Measurements from ENCODE around the gene FCAMR.
"Not testable (repeated sequence)": the region's sequence is repeated elsewhere in the genome, so short reads cannot be mapped to it uniquely, and the experiment has no call there.

FCAMR gene

DNA sequence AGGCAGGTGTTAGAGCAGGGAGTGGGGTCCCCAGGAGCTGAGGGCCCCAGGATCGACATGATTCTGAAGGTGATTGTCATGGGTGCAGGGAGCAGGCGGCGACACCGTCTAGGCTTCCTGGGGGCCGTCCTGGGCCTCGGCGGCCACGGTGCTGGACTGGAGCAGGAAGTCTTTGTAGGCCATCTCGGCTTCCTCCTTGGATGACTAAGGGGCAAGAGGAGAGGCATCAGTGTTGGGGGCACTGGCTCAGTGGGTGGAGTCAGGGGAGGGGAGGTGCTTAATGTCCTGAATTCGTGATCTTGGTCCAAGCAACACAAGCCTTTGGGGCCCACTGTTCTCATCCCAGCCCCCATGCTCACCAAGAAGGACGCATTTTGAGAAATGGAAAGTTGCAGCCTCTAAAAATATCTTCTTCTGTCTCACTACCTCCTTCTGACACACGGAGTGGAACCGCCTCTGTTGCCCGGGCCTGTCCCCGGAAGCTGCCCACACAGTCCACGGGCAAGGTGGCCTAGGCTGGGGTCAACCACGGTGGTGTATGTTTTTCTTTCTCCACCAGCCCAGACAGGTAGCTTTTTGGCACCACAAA, 40.0 kb downstream of the FCAMR start:
- no peak for DNase-seq

DNA sequence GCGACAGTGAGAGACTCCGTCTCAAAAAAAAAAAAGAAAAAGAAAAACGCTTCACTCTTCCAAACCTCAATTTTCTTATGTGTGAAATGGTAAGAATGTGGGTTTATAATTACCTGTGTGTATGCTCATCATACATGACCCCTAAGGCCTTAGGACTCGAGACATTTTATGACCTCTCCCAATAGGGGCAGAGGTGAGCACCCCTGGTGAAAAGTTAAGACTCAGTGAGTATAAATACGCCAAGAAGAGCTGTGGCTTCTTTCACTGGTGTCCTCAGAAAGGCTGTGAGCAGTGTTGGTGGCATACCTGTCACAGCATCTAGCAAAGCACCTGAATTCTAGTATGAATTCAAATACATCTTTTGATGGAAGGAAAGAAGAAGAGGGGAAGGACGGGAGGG, 40.7 kb downstream of the FCAMR start:
- no peak for DNase-seq

DNA sequence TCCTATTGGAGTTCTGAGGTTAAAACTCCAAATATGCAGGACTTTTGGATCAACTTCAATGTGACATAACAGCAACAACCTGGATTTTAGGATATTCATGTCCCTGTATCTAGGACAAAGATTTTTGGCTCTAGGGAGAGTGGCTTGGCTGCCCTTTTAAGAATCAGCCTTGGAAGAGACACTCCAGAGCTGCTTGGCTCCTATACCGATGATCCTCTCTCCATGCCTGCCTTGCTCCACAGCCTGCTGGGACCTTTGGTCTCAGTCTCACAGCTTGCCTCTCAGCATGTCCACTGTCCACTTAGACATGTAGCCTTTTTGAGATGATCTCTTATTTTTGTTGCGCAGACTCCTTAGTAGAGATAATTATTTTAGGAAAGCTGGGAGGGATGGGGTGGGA, 44.0 kb downstream of the FCAMR start:
- DNase-seq, result no peak

DNA sequence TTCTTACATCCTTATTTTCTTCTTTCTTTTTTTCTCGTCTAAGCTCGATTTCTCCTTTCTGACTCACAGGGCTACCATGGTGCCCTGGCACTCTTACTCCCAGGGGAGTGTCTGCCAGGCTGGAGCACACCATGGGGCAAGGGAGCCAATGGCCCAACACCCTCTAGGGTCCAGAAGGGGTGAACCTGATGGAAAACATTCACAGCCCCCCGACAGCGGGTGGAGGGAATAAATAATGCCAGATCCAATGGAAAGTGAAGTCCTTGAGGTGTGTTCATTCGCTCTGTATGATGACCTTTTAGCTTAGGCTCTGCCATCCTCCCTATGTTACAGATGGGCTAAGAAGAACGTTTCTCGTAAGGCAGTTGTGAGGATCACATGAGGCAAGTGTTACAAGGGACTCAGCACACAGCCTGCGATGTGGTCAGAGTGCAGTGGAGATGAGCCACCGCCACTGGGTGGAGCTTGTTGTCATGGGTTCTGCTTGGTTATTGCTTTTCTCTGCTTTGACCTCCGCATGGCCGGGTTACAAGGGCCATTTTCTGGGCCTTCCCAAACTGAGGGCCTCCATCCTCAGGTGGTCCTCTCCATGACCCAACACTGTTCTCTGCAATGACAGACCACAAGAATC, 45.0 kb downstream of the FCAMR start:
- DNase-seq, result no peak

DNA sequence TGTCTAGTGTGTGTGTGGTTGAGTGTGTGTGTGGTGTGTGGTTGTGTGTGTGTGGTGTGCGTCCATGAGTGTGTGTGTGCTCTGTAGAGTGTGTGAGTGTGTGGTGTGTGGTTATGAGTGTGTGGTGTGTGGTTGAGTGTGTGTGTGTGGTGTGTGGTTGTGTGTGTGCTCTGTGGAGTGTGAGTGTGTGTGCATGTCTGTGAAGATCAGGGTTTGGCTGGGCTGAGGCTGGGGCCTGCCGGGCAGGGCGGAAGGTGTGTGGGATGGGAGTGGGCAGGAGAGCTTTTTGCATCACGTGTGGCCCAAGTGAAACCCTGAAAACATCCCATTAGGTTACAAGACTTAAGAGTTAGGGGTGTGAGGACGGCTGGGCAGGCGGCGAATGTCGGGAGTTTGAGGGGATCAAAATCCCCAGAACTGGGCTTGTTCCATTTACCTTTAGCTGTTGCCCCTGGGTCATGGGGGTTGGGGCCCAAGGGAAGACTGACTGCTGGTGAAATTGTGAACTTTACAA, 45.6 kb downstream of the FCAMR start:
- DNase-seq, result no peak

DNA sequence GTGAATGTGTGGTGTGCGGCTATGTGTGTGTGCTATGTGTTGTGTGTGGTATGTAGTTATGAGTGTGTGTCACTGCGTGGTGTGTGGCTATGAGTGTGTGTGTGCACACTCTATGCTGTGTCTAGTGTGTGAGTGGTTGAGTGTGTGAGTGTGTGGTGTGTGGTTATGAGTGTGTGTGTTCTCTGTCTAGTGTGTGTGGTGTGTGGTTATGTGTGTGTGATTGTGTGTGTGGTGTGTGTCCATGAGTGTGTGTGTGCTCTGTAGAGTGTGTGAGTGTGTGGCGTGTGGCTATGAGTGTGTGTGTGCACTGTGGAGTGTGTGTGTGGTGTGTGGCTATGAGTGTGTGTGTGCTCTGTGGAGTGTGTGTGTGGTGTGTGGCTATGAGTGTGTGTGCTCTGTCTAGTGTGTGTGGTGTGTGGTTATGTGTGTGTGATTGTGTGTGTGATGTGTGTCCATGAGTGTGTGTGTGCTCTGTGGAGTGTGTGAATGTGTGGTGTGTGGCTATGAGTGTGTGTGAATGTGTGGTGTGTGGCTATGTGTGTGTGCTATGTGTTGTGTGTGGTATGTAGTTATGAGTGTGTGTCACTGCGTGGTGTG, 46.2 kb downstream of the FCAMR start:
- not testable (repeated sequence) for DNase-seq

DNA sequence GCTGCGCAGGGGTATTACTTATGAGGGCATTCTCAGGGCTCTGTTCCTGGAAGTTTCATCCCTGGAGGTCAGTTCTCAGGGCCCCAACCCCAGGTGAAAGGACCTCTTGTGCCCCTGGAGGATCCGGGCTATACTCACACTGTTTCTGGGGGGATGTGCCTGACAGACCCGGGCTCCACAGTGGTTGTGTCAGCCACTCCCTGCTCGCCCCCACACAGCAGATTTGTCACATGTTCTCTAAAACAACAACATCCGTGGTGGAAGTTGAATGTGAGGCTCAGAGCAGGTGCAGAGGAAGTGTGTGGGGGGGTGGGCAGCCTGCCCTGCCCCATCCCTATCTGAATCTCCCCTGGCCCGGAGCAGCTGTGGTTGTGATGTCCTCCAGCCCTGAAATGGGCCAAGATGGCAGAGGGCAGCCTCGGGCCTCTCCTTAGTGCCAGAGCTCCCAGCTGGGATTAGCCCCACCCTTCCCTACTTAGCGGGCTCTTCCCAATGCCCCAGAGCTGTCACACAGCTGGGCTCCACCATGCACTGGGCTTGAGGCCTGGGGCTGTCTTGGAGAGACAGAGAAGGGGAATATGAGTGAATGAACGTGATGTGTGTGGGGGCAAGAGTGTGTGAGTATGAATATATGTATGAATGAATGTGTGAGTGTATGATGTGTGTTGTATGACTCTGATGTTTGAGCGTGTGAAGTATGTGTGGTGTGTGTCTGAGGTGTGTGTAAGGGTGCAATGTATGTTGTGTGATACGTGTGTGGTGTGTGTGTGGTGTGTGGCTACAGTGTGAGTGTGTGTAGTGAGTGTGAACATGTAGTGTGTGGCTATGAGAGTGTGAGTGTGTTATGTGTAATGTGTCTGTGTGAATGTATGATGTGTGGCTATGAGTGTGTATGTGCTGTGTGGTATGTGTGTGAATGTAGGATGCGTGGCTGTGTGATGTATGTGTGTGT, 47.0 kb downstream of the FCAMR start:
- DNase-seq, result peak; percentile 48

DNA sequence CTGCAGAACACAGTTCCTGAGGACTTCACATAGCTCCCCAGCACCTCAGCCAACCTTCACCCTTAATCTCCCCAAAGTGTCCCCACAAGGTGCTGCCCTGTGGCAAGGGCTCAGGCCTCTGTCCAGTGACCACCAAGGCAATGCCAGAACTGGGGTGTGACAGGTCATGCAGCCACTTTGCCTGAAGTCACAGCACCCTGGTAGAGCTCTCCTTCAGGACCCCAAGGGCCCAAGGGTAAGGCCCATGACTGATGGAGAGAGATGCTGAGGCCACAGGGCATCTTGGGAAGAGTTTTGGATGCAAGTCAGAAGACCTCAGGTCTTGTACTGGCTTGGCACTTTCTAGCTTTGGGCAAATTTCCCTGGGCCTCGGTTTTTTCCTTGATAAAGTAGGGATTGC, 47.7 kb downstream of the FCAMR start:
- DNase-seq, result no peak

DNA sequence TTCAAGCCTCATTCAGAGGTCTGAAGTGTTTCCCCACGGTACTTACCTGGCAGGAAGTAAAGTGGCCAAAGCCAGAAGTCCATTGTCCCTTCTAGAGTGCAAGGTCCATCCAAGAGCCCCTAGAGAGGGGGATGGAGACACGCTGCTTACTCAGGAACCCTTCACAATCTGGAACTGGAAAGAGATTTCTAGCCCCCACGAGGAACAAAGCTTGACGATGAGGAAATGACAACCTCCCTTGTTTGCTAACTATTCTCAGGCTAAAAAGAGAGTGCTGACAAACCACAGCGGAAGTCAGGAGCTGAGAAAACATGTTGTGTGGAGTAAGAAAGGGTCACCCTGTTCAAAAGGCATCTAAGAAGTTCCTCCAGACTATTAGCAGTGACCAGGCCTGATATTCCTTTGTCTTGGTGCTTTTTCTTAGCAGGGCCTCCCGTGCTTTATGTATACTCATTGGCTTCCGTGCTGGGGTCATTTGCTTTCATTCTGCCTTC, 48.4 kb downstream of the FCAMR start, which contains the start of gene FCMR:
TSS of gene FCMR (minus strand) at position 170 of the 494 bp plus-strand sequence. CDS start at position 83, 87 bp downstream.
- no peak for DNase-seq

DNA sequence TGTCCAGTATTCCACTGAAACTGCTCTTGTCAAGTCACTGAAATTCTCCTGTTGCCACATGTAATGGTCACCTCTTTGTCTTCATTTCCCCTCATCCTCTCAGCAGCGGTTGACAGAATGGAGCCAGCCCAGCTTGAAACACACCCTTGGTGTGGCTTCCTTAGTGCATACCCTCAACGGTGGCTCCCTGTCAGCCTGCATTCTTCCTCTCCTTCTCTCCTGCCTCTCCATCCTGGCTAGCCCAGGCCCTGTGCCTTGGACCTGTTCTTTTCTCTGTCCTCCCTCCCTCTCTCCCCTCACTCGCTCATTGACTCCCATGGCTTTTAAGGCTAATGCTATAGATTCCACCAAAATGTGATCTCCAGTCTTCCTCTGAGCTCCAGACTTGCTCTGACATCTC, 52.2 kb downstream of the FCAMR start:
- no peak for DNase-seq

DNA sequence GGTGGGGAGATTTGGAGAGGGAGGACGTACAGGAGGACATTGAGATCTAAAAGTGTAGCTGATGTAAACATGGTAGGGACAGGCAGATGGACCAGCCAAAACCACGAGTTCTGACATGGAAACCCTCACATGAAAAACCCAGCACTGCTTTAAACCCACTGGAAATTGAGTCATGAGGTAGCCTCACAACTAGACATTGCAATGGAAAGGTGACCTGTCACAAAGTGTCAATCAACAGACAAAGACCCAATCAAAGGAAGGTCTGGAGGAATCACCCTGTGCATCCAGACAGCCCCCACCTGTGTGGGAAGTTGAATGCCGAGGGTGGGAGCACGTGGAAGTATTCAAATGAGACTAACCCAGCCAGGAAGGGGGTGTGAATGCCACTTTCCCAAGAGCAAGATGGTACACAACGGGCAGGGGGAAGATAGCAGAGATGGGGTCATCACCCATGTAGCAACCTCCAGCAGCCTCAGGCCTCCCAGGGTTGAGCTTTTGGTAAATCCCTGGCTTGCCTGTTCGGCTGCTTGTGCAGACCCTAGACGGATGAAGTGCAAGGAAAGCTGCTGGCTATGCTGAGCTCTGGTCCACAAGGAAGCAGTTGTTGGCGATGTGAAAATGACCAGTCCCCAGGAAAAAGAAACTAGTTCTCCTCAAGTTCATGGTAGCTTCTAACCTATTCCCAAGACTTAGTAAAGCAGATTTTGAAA, 54.1 kb downstream of the FCAMR start:
- DNase-seq, result no peak

DNA sequence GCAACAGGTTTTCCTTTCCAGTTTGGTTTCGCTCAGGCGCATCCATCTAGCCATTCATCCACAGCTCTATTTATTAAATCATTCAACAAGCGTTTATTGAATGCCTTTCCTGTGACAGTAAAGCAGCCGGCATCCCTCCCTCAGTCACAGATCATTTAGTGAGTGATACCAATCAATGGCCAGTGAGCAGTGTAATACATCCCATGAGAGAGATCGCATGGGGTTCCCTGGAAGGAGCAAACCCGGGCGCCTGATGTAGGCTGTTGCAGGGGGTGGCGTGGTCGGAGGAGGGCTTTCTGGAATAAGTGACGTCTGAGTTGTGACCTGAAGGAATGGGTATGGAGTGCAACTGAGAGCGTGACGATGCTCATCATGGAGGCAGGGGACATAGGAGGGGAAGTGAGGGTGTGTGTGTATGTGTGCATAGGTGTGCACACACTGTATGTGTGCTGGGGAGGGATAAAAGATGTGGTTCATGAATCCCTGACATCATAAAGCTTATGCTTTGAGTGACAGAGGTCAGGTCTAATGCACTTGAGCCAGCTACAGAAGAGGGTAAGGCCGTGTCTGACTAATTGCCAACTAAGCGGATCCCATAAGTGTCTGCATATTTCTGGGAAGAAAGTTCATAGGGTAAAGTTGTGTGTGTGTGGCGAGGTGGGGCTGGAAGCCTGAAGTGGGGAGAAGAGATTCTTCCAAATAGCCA, 55.1 kb downstream of the FCAMR start:
- DNase-seq, result no peak

DNA sequence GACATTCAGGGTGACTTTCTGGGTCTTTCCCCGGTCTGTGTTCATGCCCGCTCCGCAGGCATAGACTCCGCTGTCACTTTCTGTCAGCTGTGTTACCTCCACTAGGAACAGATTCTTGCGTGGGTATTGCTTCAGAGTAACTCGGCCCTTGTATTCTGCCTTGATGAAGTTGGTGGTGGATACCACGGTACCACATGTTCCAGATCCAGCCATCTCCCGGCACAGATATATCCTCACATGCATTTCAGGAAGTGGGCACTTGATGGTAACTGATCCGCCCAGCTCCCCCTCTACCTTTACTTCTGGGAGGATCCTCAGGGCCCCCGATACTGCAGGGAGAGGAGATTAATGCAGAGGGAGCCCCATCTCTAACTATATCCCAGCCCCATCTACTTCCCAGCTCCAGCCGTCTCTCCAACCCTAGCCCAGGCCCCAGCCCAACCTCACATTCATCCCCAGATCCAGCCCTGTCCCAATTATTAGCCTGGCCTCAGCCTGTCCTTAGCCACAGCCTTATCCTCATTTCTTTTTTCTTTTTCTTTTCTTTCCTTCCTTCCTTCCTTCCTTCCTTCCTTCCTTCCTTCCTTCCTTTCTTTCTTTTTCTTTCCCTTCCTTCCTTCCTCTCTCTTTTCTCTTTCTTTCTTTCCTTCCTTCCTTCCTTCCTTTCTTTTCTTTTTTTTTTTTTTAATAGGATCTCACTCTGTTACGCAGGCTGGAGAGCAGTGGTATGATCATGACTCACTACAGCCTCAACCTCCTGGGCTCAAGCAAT, 56.3 kb downstream of the FCAMR start:
- DNase-seq, result no peak

DNA sequence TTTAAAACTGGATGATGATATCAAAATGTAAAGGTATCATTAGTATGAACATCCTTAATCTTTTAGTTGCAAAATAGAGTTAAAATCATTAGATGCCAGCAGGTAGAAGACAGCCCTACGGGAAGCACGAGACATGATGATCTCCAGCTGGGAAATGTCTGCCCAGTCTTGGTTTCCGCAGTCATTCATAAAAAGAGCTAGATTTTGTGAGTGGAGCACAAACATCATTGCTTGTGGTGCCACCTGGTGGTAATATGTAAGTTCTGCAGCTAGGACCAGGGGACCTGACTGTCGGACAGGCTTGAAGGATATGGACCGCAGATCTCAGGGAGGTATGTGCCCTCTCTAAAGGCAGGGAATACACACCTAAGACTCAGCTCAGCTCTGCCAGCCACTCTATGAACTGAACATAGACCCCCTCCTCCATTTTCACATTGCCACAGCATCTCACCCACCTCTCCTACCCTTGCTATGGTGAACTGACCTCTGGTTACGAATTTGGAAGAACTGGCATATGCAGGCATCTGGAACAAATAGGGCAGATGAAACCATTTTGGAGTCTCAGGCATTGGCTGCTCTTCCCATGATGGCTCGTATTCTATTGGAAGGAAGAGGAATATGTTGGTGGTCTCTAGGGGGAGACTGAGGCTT, 57.7 kb downstream of the FCAMR start:
- DNase-seq, result peak; percentile 41

DNA sequence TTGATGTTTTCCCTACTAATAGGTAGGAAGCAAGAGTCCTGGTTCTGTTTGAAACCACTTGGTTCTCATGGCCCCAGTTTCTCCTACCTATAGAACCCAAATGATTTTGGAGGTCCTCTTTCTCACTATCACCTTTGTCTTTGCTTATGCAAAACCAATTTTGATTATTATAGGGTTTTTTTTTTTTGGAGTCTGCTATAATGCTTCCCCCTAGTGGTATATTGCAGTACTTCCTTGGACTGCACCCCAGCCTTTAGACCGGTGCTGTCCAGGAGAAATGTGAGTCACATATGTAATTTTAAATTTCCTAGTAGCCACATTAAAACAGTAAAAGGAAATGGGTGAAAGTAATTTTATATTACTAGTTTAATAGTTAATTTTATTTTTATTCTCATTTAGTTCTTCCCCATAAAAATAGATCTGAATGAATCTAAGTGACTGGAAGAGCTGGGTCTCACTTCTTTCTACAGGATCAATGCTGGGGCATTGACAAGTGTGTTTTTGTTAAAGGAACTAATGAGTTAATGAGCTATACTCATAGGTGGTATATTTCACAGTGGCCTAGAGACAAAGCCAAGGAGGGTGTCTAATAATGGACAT, 59.1 kb downstream of the FCAMR start:
- DNase-seq, result no peak

DNA sequence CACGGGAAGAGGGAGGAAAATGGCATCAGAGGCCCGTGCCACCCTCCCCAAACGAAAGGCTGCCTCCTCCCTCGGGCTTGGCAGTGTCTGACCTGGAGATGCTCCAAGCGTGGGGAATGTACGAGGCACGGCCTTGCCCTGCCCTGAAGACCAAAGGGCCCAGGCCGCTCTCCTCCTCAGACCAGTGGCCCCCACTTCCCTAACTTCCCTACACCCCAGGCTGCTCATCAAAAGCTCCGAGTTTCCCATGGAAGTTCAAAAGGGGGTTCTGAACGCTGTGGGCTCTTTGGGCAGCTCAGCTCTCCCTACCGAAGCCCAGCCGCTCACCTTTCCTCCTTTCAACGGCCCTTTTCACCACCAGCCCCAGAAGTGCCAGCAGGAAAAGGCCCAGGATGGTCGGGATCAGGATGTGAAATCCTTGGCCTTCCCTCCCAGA, 60.4 kb downstream of the FCAMR start:
- DNase-seq, result no peak

DNA sequence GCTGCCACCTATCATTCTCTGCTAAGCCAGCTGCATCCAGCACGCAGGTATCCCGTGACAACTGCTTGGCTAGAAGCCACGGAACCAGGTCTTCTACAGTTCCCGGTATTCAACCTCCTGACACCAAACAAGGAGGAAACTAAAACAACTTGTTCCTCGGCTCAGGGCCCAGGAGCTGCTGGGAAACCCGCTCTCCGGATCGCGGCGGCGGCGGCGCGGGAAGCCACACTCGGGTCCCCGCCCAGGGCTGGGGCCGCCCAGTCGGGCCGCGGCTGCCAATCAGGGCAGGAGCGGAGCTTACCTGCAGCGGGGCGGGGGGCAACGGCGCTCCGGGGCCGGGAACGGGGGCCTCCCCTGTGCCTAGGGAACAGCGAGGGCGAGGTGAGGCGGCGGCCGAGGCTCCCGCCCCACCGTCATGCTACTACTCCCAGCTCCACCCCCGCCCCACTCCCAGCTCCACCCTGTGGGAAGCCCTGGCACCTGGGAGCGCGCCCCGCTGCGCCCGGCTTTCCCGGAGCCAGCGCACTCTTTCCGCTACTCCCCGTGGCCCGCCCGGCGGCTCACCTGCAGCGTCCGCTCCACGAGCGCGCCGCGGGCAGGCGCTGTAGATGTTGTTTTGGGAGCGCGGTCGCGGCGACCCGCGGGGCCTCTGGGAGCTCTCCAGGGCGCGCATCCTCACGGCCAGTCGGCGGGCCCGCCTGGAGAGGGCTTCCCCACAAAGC, 60.9 kb downstream of the FCAMR start:
- DNase-seq, result peak; percentile 35

DNA sequence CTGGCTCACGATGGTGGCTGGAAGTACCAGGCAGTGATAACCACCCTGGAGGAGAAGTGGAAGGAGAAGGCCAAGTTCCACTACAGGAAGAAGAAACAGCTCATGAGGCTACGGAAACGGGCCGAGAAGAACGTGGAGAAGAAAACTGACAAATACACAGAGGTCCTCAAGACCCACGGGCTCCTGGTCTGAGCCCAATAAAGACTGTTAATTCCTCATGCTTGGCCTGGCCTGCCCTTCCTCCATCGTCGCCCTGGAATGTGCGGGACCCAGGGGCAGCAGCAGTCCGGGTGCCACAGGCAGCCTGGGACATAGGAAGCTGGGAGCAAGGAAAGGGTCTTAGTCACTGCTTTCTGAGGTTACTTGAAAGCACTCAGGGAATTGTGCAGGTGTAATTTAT, 62.2 kb downstream of the FCAMR start:
- DNase-seq, result no peak

Data from activated CD4-positive, alpha-beta T cell treated with anti-CD3 and anti-CD28 coated beads for 1 hour (primary cell).